Spleen (tissue), 7 donors: ENCODE results near the gene FBXO11.

ENCODE experiments used
- POLR2A ChIP-seq, 3 donors: fragments of 450-650 bp; IDR thresholded peaks; one replicate each; pipeline ENCODE4 v1.5.1; 2017; ENCODE audit warnings: antibody characterized with exemption in 3 of 3, mild to moderate bottlenecking in 1 of 3
- POLR2AphosphoS5 ChIP-seq, 3 donors: sonication (generic); formaldehyde crosslinking; IDR thresholded peaks; one replicate each; pipeline ENCODE4 v1.5.1; 2017; ENCODE audit warnings: antibody characterized with exemption in 3 of 3
- TF ChIP-seq, protein P1 (sequence below), 11 experiments: fragments of 200-600 bp in 7 of 11; fragments of 450-650 bp in 4 of 11; sonication (generic) in 4 of 11; IDR thresholded peaks in 8 of 11; conservative IDR thresholded peaks in 3 of 11; 1 replicate in 7 of 11; 2 replicates in 4 of 11; pipeline versions ENCODE4 v1.4.0 to v1.8.0; 2016 to 2021; ENCODE audit warnings: antibody characterized with exemption in 11 of 11, inconsistent platforms in 4 of 11, mild to moderate bottlenecking in 1 of 11
- donor health status: DM: no; HTN: no; CAD: no; lungs with moderate emphysema.
- donor health status: DM: no; HTN: no; CAD: no.
- donor health status: DM: no; HTN: no; CAD: no.

DNA sequence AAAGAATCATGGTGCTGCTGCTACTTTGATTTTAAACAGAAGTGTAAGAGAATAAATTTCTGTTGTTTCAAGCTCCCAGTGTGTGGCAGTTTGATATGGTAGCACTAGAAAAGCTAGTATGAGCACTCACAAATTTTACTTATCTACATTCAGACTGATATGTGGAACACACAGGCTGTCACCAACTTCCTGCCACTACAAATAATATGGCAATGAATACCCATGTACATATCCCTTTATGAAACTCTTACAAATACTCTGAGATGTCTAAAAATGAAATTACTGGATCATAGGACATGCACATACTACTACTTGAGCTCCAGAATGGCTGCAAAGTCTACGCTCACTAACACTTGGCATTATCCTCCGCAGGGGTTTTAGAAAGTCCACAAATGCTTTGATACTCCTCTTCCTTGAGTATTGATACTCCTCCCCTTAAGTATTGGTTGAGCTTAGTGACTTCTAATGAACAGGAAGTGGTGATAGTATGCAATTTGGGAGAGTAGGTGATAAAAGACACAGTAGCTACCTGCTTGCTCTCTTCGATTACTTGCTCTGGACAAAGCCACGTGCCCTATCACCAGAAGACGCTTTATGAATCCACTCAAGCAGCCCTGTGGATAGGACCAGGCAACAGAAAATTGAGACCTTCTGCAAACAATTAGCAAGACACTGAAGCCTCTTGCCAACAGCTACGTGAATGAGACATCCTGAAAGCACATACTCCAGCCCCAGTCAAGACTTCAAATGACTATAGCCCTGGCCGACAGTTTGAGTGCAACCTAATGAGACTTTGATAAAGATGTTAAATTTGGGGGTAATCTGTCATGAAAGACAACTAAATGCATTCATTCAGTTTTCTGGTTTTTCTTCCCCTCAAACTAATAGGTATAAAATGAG is 35.4 kb downstream of the FBXO11 start:
- TF ChIP-seq POLR2AphosphoS5 (IDR thresholded peaks at IDR 0.05): no peak
- TF ChIP-seq, protein P1, sequence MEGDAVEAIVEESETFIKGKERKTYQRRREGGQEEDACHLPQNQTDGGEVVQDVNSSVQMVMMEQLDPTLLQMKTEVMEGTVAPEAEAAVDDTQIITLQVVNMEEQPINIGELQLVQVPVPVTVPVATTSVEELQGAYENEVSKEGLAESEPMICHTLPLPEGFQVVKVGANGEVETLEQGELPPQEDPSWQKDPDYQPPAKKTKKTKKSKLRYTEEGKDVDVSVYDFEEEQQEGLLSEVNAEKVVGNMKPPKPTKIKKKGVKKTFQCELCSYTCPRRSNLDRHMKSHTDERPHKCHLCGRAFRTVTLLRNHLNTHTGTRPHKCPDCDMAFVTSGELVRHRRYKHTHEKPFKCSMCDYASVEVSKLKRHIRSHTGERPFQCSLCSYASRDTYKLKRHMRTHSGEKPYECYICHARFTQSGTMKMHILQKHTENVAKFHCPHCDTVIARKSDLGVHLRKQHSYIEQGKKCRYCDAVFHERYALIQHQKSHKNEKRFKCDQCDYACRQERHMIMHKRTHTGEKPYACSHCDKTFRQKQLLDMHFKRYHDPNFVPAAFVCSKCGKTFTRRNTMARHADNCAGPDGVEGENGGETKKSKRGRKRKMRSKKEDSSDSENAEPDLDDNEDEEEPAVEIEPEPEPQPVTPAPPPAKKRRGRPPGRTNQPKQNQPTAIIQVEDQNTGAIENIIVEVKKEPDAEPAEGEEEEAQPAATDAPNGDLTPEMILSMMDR (IDR thresholded peaks at IDR 0.05 in 8 of 11, conservative IDR thresholded peaks at IDR 0.05 in 3 of 11): no peak
- no peak for TF ChIP-seq POLR2A (IDR thresholded peaks at IDR 0.05)
